NCI-H128 (cell line): ENCODE results near the gene ITGA11.
A peak's percentile ranks its signal among the peaks of the same experiment; 100 is the strongest.

Source experiments
- DNase-seq: peaks from one replicate; lab custom pipeline; 2025; ENCODE audit not compliant: unreplicated experiment; lab: John Stamatoyannopoulos, UW

ITGA11 gene

DNA sequence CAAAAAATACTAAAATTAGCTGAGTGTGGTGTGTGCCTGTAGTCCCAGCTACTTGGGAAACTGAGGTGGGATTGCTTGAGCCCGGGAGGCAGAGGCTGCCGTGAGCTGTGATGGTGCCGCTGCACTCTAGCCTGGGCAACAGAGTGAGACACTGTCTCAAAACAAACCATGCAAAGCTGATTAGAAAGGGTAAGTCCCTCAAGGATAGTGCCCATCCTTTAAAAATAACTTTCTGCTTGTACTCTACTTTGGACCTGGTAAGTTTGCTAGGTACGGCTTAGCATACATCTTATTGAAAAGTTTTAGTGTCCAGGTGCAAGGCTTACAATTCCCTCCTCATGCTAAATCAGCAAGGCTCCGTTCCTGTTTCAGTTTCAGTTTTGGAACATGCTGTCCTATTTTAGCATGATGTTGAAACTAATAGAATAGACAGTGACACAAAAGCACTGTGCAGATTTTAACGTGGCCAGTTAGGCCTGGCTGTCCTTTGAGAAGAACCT, 133.0 kb downstream of the ITGA11 start:
- DNase-seq = no peak

DNA sequence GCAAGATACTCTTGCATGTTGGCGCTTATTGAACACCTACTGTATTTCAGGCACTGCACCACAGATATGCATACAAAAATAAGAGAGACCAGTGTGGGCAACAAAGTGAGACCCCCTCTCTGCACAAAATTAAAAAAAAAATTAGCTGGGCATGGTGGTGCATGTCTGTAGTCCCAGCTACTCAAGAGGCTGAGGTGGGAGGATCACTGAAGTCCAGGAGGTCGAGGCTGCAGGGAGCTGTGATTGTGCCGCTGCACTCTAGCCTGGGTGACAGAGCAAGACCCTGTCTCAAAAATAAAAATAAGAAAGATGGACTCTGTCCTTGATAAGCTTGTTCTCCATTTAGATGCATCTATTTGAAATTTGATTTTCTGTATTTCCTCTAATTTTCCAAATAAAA, 133.6 kb downstream of the ITGA11 start:
- no peak for DNase-seq

- no peak for DNase-seq
These were observed 136.8 kb downstream of the ITGA11 start for GRCh38 chr15:68295014-68295805.

DNA sequence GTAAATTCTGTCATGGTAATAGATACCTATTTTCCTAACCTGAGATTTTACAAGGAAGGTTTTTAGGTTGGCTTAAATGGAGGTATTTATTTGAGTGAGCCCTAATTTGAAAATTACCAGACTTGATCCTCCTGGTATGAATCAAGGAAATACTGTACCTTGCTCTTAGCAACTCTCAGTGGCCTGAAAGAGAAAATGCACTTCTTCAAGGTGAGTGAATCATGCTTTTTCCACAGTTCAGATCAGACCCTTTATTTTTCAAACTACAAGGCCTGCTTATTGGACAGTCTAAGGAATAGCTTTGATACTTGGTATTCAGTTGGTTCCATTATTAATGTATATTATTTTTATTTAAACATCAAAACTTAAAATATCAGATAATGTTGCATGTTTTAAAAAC, 139.0 kb downstream of the ITGA11 start:
- DNase-seq = no peak

DNA sequence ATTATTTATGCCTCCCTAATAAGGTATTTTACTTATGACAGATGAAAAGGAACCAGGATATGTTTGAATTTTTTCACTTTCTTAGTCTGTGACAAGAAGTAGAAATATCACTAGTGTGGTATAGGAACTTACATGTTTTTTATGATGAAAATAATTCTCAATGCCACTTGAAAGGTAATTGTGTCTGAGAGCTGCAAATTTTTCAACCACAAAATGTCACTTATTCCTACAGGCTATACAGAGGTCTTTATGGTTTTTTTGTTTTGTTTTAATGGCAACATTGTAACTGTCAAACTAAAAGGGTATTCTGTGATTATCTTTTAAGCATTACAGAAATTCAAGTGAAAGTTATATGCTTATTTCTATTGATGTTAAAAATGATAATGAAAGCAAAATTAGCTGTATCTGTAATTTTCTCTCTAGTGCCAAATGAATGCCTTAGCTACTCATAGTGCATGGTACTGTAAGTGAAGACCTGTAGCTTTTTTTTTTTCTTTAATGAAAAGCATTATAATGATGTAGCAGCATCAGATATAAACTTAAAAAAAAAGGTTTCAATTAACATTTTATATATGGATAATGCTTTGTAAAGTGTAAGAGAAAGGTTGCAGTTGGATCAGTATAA, 139.7 kb downstream of the ITGA11 start:
- DNase-seq = no peak

GRCh38 chr15:68290715-68291114, 141.2 kb downstream of the ITGA11 start:
- DNase-seq = no peak

GRCh38 chr15:68289621-68290352, 142.2 kb downstream of the ITGA11 start:
- no peak for DNase-seq

DNA sequence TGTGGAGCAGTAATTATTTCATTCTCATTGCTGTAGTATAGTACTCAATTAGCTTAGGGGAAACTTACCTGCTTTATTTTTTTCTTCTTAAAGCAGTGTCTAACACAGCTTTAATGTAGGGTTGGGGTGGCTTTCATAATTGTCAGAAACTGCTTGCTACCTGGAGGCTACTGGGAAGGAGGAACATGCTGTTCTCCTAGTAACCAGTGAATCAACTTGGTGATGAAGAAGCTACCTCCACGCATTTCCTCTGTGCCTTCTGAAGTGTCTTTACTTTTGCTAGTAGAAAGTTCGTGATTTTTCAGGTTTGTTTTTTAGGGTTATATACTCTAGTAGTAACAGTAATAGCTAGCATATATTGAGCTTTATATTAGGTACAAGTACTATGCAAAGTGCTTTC, 142.9 kb downstream of the ITGA11 start:
- no peak for DNase-seq

- DNase-seq = no peak
These were observed 145.7 kb downstream of the ITGA11 start for GRCh38 chr15:68286256-68286655.

DNA sequence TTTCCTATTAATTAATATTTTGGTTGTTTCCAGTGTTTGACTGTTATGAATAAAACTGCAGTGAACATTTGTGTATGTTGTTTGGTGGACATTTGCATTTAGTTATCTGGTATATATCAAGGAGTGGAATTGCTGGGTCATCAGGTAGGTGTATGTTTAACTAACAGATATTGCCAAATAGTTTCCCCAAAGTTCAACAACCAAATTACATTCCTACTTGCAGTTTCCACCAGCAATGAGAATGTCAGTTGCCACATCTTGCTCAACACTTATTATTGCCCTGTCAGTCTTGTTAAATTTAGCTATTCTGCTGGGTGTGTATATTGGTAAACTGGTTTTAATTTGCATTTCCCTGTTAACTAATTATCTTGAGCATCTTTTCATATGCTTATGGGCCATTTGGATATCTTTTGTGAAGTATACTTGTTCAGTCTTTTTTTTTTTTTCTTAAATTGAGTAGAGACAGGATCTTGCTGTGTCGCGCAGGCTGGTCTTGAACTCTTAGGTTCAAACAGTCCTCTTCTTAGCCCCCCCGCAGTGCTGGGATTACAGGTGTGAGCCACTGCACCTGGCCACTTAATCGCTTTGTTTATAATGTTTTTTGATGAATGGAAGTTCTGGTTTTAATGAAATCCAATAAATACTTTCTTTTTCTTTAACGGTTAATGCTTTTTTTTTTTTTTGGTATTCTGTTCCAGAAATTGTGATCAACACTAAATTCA, 146.5 kb downstream of the ITGA11 start:
- no peak for DNase-seq

GRCh38 chr15:68284616-68285258, 147.2 kb downstream of the ITGA11 start:
- no peak for DNase-seq

DNA sequence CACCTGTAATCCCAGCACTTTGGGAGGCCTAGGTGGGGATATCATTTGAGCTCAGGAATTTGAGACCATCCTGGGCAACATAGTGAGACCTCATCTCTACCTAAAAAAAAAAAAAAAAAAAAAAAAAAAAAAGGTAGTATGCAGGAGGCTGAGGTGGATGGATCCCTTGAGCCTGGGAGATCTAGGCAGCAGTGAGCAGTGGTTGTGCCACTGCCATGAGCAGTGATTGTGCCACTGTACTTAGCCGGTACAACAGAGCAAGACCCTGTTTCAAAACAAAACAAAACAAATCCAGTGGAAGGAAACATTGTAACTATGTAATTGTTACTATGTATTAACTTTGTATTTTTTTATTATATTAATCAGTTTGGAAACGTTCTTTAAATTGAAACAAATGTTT, 148.6 kb downstream of the ITGA11 start:
- no peak for DNase-seq

GRCh38 chr15:68281008-68281407, 151.0 kb downstream of the ITGA11 start:
- DNase-seq = no peak

DNA sequence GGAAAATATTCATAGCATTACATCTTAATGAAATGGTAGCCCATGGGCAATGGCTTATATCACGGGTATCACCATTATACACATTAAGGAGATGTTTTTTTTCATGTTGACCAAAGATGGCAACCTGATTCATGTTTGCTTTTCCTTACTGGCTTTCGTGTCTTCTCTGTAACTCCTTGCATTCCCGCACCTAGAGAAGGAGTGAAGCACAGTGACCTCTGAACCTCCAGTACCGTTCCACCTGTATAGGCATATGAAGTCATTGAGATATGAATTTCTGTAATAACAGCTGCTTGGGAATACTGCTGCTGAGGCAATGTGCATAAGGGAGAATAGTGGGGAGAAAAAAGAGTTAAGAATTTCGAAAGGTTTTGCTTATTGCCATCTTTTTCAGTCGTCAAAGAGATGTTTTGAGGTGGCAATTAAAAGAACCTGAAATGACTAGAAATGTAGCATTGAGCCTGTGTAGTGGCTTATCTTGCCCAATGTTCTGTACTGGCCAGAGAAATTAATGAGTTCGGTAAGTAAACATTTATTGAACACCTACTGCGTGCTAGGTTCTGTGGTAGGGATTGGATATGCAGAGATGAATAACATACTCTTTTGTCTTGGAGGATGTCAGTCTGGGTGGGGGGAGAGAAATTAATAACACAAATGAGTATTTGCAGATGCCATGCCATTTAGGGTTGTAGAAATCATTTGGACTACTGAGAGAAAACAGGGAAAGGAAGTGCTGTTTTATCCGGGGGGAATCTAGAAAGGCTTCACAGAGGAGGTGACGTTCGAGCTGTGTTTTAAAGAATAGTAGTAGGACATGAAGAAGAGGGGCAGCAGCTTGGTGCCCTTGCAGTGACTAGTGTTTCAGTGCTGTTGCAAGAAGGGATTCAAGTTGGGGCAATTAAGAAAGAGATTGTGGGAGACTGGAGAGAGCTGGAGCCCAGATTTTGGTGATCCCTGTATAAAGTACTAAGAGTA, 151.9 kb downstream of the ITGA11 start:
- DNase-seq = no peak

GRCh38 chr15:68278595-68279405, 153.2 kb downstream of the ITGA11 start:
- peak; percentile 9 for DNase-seq

DNA sequence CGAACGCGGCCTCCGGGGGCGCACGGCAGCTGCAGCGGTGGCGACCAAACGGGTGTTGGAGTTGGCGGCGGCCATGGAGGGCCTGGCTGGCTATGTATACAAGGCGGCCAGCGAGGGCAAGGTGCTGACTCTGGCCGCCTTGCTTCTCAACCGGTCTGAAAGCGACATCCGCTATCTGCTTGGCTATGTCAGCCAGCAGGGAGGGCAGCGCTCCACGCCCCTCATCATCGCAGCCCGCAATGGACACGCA, 153.7 kb downstream of the ITGA11 start:
- DNase-seq = no peak

- DNase-seq = peak; percentile 62
These were observed 154.2 kb downstream of the ITGA11 start, which contains the start of gene FEM1B for GRCh38 chr15:68277603-68278344. Gene FEM1B, plus strand, starts transcription at chr15:68277745. Its CDS starts 673 bp downstream, at chr15:68278418.

DNA sequence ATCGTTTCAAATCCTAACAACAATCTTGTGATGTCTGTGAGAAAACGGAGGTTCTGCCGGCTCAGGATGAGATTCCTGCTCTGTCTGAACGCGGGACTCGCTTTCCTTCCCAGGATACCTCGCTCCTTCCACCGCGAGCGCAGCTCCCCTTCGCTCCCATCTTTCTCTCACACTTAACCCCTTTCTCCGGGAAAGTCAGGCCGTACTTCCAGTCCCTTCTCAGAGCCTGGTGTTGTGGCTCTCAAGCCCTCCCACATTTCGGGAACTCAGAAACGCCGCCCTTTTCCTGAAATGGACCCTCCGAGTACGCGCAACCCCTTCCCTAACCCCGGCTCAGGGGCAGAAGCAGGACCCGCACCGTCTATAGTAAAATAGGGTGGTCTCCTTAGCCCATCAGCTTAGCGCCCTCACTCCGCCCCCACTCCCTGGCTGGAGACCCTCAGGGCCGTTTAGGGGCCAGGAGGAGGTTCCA, 154.8 kb downstream of the ITGA11 start:
- DNase-seq = no peak
